ENCODE data around the gene PITPNM2.

DNA sequence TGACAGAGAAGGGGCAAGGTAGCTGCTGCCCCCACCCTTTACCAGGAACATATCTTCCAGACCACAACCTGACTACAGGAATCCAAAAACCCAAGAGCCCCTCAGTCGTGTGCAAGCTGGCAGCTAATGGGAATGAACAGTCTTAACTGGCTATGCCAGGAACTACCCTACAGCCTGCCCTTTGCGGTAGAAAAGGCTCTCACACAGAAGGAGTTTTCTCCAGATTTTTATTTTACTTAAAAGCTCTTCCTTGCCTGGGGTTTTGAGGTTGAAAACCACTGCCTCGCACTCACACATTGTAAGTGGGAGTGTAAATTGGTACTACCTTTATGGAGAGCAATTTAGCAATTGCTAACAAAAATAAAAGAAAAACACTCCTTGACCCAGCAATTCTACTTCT, 28.3 kb downstream of the PITPNM2 start:
- TF ChIP-seq, protein P1, sequence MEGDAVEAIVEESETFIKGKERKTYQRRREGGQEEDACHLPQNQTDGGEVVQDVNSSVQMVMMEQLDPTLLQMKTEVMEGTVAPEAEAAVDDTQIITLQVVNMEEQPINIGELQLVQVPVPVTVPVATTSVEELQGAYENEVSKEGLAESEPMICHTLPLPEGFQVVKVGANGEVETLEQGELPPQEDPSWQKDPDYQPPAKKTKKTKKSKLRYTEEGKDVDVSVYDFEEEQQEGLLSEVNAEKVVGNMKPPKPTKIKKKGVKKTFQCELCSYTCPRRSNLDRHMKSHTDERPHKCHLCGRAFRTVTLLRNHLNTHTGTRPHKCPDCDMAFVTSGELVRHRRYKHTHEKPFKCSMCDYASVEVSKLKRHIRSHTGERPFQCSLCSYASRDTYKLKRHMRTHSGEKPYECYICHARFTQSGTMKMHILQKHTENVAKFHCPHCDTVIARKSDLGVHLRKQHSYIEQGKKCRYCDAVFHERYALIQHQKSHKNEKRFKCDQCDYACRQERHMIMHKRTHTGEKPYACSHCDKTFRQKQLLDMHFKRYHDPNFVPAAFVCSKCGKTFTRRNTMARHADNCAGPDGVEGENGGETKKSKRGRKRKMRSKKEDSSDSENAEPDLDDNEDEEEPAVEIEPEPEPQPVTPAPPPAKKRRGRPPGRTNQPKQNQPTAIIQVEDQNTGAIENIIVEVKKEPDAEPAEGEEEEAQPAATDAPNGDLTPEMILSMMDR (IDR thresholded peaks at IDR 0.05) = no peak
- TF ChIP-seq ZFX (IDR thresholded peaks at IDR 0.05; ENCODE audit: borderline replicate concordance) = no peak
